ENCODE results near the gene GPR132. TPM values are rescaled to one million over a fixed set of nuclear protein-coding genes. Genes with fewer than 3 reads are reported as not detected.

GPR132 gene
- total and polyA plus RNA-seq, 8 donors, result 0.61 to 10.4 (median 1.4) TPM

- H3K4me1 ChIP-seq, result peaks cover 0 to 10% of the 10 kb centered on the region in 2 donors
- DNase-seq, result no peak
- no peaks in the 10 kb centered on the region for H3K9me3 ChIP-seq
- H3K4me3 ChIP-seq, result no peak overlapping the region
- H3K36me3 ChIP-seq, result peaks cover 0 to 60% of the 10 kb centered on the region in 2 donors
- no peak for ATAC-seq
- TF ChIP-seq CTCF (IDR thresholded peaks at IDR 0.05), result no peak
- intact Hi-C loops (cut with DNase I), result no loop called here
- no peaks in the 10 kb centered on the region for H3K27me3 ChIP-seq
- no peak overlapping the region for H3K27ac ChIP-seq
Observed at GRCh38 chr14:105010106-105010505, 55.1 kb downstream of the GPR132 start.

DNA sequence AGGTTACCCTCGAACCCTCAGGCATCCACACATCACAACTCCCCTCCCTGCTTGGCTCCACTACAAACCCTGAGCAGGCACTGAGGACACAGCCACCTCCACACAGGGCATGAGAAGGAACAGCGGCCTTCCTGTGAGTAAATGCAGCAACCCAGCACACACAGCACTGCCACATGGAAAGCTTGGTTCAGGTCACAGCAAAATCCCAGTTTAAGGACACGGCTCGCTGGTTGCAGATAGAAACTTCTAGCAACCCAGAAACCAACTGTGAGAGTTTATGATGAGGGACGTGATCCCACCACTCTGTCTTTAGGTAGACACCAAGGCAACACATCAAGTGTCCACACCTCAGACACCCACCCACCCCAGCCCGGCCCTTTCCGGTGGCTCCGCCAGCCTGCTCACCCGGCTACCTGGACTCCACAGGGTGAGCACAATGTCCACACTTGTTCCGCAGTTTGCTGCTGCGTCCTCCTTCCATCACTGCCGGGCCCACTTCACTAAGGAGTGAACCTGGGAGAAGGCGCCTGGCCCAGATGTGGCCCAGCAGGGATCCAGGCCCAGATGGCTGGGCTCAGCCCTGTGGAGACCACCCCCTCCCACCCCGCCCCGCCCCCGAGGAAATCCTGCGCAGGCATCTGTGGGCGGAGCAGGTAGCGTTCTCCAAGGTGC is 57.5 kb downstream of the GPR132 start:
- no peaks in the 10 kb centered on the region for H3K9me3 ChIP-seq
- no peaks in the 10 kb centered on the region for H3K27me3 ChIP-seq
- no peak for TF ChIP-seq CTCF (IDR thresholded peaks at IDR 0.05)
- no peak overlapping the region for H3K4me3 ChIP-seq
- intact Hi-C loops (cut with DNase I), result no loop called here
- peaks cover 0 to 3% of the 10 kb centered on the region in 2 donors for H3K4me1 ChIP-seq
- H3K36me3 ChIP-seq, result peaks cover 0 to 60% of the 10 kb centered on the region in 2 donors
- no peak overlapping the region for H3K27ac ChIP-seq
- ATAC-seq, result no peak
- DNase-seq, result no peak

DNA sequence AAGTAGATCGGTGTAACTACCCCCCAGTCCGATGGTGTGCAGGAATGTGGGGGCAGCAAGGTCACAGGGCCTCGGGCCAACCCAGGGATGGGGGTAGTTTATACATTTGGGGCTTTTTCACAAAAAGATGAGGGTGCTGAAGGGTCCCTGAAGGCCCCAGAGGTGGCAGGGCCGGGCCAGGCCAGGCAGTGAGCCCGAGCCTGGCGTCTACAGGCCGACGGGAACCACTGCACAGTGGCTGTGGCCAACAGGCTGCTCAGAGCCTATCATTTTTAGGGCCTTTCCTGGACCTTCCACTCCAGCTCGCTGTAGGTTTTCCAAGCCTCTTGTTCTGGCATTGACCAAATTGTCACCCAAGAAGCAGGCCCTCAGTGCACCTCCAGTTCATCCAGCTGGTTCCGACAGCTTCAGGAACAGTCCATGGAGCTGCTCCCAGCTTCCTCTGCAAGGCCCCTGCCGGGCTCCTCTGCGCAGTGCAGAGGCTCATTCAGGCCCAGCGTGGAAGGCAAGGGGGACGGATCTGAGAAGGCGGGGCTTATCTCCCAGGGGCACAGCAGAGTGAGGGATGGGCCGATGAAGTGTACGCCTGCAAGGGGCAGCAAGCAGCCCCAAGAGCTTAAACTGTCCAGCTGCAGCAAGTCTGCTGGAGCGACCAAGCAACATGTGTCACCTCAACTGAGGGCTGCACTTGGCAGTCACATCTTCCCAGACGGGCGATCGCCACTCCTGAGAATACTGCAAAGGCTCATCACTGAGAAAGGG is 58.2 kb downstream of the GPR132 start:
- H3K4me1 ChIP-seq, result no peaks in the 10 kb centered on the region
- peaks cover 0 to 60% of the 10 kb centered on the region in 2 donors for H3K36me3 ChIP-seq
- no peak for TF ChIP-seq CTCF (IDR thresholded peaks at IDR 0.05)
- no peak for ATAC-seq
- intact Hi-C loops (cut with DNase I), result no loop called here
- no peak overlapping the region for H3K4me3 ChIP-seq
- no peak for DNase-seq
- H3K27ac ChIP-seq, result no peak overlapping the region
- H3K27me3 ChIP-seq, result no peaks in the 10 kb centered on the region
- no peaks in the 10 kb centered on the region for H3K9me3 ChIP-seq

GRCh38 chr14:105005929-105006830 is 59.0 kb downstream of the GPR132 start:
- Histone ChIP-seq H3K4me3 (no peak overlapping the region), H3K36me3 (peaks cover 0 to 52% of the 10 kb centered on the region in 2 donors), H3K4me1 (no peaks in the 10 kb centered on the region), H3K27me3 (no peaks in the 10 kb centered on the region), H3K27ac (no peak overlapping the region), H3K9me3 (no peaks in the 10 kb centered on the region)
- ATAC-seq (no peak), DNase-seq (no peak)
- intact Hi-C loops (cut with DNase I), result no loop called here
- TF ChIP-seq CTCF (IDR thresholded peaks at IDR 0.05), result no peak

All from left lung (tissue), 10 donors.